Measurements from ENCODE around the gene LAMB1. TPM values are rescaled to one million over a fixed set of nuclear protein-coding genes. Genes with fewer than 3 reads are reported as not detected.
"Not testable (repeated sequence)": the region's sequence is repeated elsewhere in the genome, so short reads cannot be mapped to it uniquely, and the experiment has no call there.

LAMB1 gene
- polyA plus RNA-seq: not detected

- no peak within 1 kb of the TSS for H3K27ac Mint-ChIP-seq
- peaks cover 3 to 10% (median 5%) of the 10 kb centered on the region in 3 donors for H3K4me1 Mint-ChIP-seq
- peaks cover 3% of the 10 kb centered on the region for H3K36me3 Mint-ChIP-seq
- H3K4me3 Mint-ChIP-seq: peak within 1 kb of the TSS in 3 of 4 donors; percentile 68 to 90 (median 86)
- H3K27me3 Mint-ChIP-seq: peaks cover 47% of the 10 kb centered on the region
- no peaks in the 10 kb centered on the region for H3K9me3 Mint-ChIP-seq
Measured at GRCh38 chr7:108002726-108003598, at the start of gene LAMB1. LAMB1 (minus strand) TSS chr7:108003161; CDS start chr7:108002885, 276 bp downstream.

GRCh38 chr7:108051454-108051853, 48.5 kb upstream of the LAMB1 start:
- peaks cover 3% of the 10 kb centered on the region for H3K27me3 Mint-ChIP-seq
- H3K27ac Mint-ChIP-seq: no peak overlapping the region
- H3K4me1 Mint-ChIP-seq: peaks cover 6 to 9% (median 7%) of the 10 kb centered on the region in 3 donors
- no peaks in the 10 kb centered on the region for H3K36me3 Mint-ChIP-seq
- H3K9me3 Mint-ChIP-seq: peaks cover 0 to 2% (median 0%) of the 10 kb centered on the region in 3 donors
- no peak overlapping the region for H3K4me3 Mint-ChIP-seq

- Mint-ChIP-seq H3K36me3 (no peaks in the 10 kb centered on the region), H3K4me1 (peaks cover 6 to 9% (median 7%) of the 10 kb centered on the region in 3 donors), H3K9me3 (peaks cover 0 to 2% (median 0%) of the 10 kb centered on the region in 3 donors), H3K4me3 (no peak overlapping the region), H3K27me3 (peaks cover 3% of the 10 kb centered on the region), H3K27ac (no peak overlapping the region)
Measured at GRCh38 chr7:108049962-108050361, 47.0 kb upstream of the LAMB1 start.

GRCh38 chr7:108048422-108048821, 45.5 kb upstream of the LAMB1 start:
- Mint-ChIP-seq H3K4me3 (peak overlapping the region in 1 of 4 donors; percentile 37), H3K36me3 (no peaks in the 10 kb centered on the region), H3K9me3 (no peaks in the 10 kb centered on the region), H3K27ac (no peak overlapping the region), H3K27me3 (peaks cover 3% of the 10 kb centered on the region), H3K4me1 (peaks cover 6 to 9% (median 7%) of the 10 kb centered on the region in 3 donors)

- no peaks in the 10 kb centered on the region for H3K36me3 Mint-ChIP-seq
- no peaks in the 10 kb centered on the region for H3K9me3 Mint-ChIP-seq
- H3K4me3 Mint-ChIP-seq: no peak overlapping the region
- peaks cover 6 to 9% (median 7%) of the 10 kb centered on the region in 3 donors for H3K4me1 Mint-ChIP-seq
- no peak overlapping the region for H3K27ac Mint-ChIP-seq
- H3K27me3 Mint-ChIP-seq: peaks cover 3% of the 10 kb centered on the region
Measured at GRCh38 chr7:108046952-108047506, 44.1 kb upstream of the LAMB1 start.

GRCh38 chr7:108045669-108046068, 42.7 kb upstream of the LAMB1 start:
- H3K4me3 Mint-ChIP-seq: no peak overlapping the region
- no peaks in the 10 kb centered on the region for H3K9me3 Mint-ChIP-seq
- no peaks in the 10 kb centered on the region for H3K36me3 Mint-ChIP-seq
- H3K4me1 Mint-ChIP-seq: peaks cover 5 to 8% (median 6%) of the 10 kb centered on the region in 3 donors
- no peak overlapping the region for H3K27ac Mint-ChIP-seq
- H3K27me3 Mint-ChIP-seq: peaks cover 5% of the 10 kb centered on the region

GRCh38 chr7:108045154-108045553, 42.2 kb upstream of the LAMB1 start:
- Mint-ChIP-seq H3K27ac (no peak overlapping the region), H3K4me3 (no peak overlapping the region), H3K36me3 (no peaks in the 10 kb centered on the region), H3K4me1 (peaks cover 4 to 10% (median 5%) of the 10 kb centered on the region in 3 donors), H3K9me3 (no peaks in the 10 kb centered on the region), H3K27me3 (peaks cover 9% of the 10 kb centered on the region)

- no peaks in the 10 kb centered on the region for H3K9me3 Mint-ChIP-seq
- peaks cover 9% of the 10 kb centered on the region for H3K27me3 Mint-ChIP-seq
- H3K36me3 Mint-ChIP-seq: no peaks in the 10 kb centered on the region
- H3K4me1 Mint-ChIP-seq: peaks cover 3 to 10% (median 4%) of the 10 kb centered on the region in 3 donors
- H3K4me3 Mint-ChIP-seq: no peak overlapping the region
- no peak overlapping the region for H3K27ac Mint-ChIP-seq
Measured at GRCh38 chr7:108044345-108044744, 41.4 kb upstream of the LAMB1 start.

GRCh38 chr7:108038986-108039385, 36.0 kb upstream of the LAMB1 start:
- H3K4me3 Mint-ChIP-seq: no peak overlapping the region
- no peaks in the 10 kb centered on the region for H3K9me3 Mint-ChIP-seq
- H3K27me3 Mint-ChIP-seq: peaks cover 15% of the 10 kb centered on the region
- no peaks in the 10 kb centered on the region for H3K36me3 Mint-ChIP-seq
- no peak overlapping the region for H3K27ac Mint-ChIP-seq
- H3K4me1 Mint-ChIP-seq: peaks cover 0 to 3% (median 0%) of the 10 kb centered on the region in 3 donors

GRCh38 chr7:108037741-108038140, 34.8 kb upstream of the LAMB1 start:
- H3K9me3 Mint-ChIP-seq: no peaks in the 10 kb centered on the region
- H3K27me3 Mint-ChIP-seq: peaks cover 15% of the 10 kb centered on the region
- H3K27ac Mint-ChIP-seq: no peak overlapping the region
- no peak overlapping the region for H3K4me3 Mint-ChIP-seq
- H3K36me3 Mint-ChIP-seq: no peaks in the 10 kb centered on the region
- peaks cover 0 to 3% (median 0%) of the 10 kb centered on the region in 3 donors for H3K4me1 Mint-ChIP-seq

GRCh38 chr7:108037140-108037539, 34.2 kb upstream of the LAMB1 start:
- Mint-ChIP-seq H3K9me3 (no peaks in the 10 kb centered on the region), H3K27ac (peak overlapping the region in 1 of 3 donors; percentile 41), H3K4me3 (no peak overlapping the region), H3K36me3 (no peaks in the 10 kb centered on the region), H3K27me3 (peaks cover 15% of the 10 kb centered on the region), H3K4me1 (peaks cover 0 to 3% (median 0%) of the 10 kb centered on the region in 3 donors)

GRCh38 chr7:108034586-108034985, 31.6 kb upstream of the LAMB1 start:
- H3K36me3 Mint-ChIP-seq: no peaks in the 10 kb centered on the region
- no peaks in the 10 kb centered on the region for H3K4me1 Mint-ChIP-seq
- H3K4me3 Mint-ChIP-seq: no peak overlapping the region
- H3K9me3 Mint-ChIP-seq: no peaks in the 10 kb centered on the region
- peaks cover 11% of the 10 kb centered on the region for H3K27me3 Mint-ChIP-seq
- H3K27ac Mint-ChIP-seq: no peak overlapping the region

- Mint-ChIP-seq H3K9me3 (no peaks in the 10 kb centered on the region), H3K4me3 (no peak overlapping the region), H3K27ac (no peak overlapping the region), H3K4me1 (no peaks in the 10 kb centered on the region), H3K27me3 (peaks cover 10% of the 10 kb centered on the region), H3K36me3 (no peaks in the 10 kb centered on the region)
Measured at GRCh38 chr7:108033776-108034497, 31.0 kb upstream of the LAMB1 start.

GRCh38 chr7:108033309-108033708, 30.3 kb upstream of the LAMB1 start:
- H3K9me3 Mint-ChIP-seq, H3K27ac Mint-ChIP-seq, H3K4me1 Mint-ChIP-seq, H3K27me3 Mint-ChIP-seq, H3K36me3 Mint-ChIP-seq, H3K4me3 Mint-ChIP-seq: not testable (repeated sequence)

GRCh38 chr7:108030516-108030915, 27.6 kb upstream of the LAMB1 start:
- Mint-ChIP-seq H3K36me3 (no peaks in the 10 kb centered on the region), H3K4me1 (no peaks in the 10 kb centered on the region), H3K27ac (no peak overlapping the region), H3K9me3 (peaks cover 0 to 3% (median 0%) of the 10 kb centered on the region in 3 donors), H3K27me3 (peaks cover 2% of the 10 kb centered on the region), H3K4me3 (no peak overlapping the region)

Data from IgD-negative memory B cell (primary cell).